ENCODE measurements around the gene UBE4B.

Gene UBE4B

DNA sequence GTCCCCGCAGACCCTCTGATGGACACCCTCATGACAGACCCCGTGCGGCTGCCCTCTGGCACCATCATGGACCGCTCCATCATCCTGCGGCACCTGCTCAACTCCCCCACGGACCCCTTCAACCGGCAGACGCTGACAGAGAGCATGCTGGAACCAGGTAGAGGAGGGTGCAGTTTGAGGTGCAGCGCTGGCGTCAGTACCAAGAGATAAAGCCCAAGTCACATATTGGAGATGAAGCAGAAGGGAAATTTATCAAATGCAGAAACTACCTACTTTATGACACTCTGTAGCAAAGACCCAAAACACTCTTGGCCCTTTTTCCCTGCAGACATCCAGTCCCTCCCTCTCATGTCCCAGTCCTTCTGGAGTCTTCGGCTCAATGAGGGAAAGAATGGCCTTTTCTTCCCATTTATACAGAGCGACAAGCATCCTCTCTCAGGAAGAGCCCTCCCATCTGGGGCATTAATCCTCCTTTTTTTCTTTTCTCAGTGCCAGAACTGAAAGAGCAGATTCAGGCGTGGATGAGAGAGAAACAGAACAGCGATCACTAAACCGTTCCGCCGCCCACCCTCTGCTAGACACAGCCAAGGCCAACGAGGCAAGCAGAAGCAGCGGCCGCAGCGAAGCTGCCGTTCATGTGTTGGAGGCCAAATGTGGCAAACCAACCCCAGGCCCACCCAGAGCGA lies 146.8 kb downstream of the UBE4B start:
- peaks cover 22% of the 10 kb centered on the region for H3K36me3 ChIP-seq (ENCODE audit: insufficient read depth, low read length)
- H3K27me3 ChIP-seq (ENCODE audit: insufficient read depth, low read length, poor library complexity), result no peaks in the 10 kb centered on the region
- H3K4me3 ChIP-seq (ENCODE audit: low read depth in 1 of 2, low read length in 2 of 2), result no peak overlapping the region
- ATAC-seq (ENCODE audit: insufficient read depth, low read depth) (no peak), DNase-seq (no peak)
- H2AFZ ChIP-seq (ENCODE audit: low read depth, low read length), result no peak overlapping the region
- no peak overlapping the region for H3K9ac ChIP-seq (ENCODE audit: low read depth, low read length)
- H4K20me1 ChIP-seq (ENCODE audit: insufficient read depth, low read length), result no peaks in the 10 kb centered on the region
- no peak overlapping the region for H3K4me2 ChIP-seq (ENCODE audit: insufficient read depth, low read length)
- H3K9me3 ChIP-seq (ENCODE audit: insufficient read depth, low read length, severe bottlenecking), result no peaks in the 10 kb centered on the region
- H3K79me2 ChIP-seq (ENCODE audit: insufficient read depth, low read length), result no peaks in the 10 kb centered on the region
- no peak for TF ChIP-seq EZH2 (IDR thresholded peaks at IDR 0.05; ENCODE audit: borderline replicate concordance, low read depth, low read length, severe bottlenecking)
- TF ChIP-seq, protein P1, sequence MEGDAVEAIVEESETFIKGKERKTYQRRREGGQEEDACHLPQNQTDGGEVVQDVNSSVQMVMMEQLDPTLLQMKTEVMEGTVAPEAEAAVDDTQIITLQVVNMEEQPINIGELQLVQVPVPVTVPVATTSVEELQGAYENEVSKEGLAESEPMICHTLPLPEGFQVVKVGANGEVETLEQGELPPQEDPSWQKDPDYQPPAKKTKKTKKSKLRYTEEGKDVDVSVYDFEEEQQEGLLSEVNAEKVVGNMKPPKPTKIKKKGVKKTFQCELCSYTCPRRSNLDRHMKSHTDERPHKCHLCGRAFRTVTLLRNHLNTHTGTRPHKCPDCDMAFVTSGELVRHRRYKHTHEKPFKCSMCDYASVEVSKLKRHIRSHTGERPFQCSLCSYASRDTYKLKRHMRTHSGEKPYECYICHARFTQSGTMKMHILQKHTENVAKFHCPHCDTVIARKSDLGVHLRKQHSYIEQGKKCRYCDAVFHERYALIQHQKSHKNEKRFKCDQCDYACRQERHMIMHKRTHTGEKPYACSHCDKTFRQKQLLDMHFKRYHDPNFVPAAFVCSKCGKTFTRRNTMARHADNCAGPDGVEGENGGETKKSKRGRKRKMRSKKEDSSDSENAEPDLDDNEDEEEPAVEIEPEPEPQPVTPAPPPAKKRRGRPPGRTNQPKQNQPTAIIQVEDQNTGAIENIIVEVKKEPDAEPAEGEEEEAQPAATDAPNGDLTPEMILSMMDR (IDR thresholded peaks at IDR 0.05; ENCODE audit: borderline replicate concordance, extremely low read depth, low read length, poor library complexity, severe bottlenecking), result no peak
- H3K4me1 ChIP-seq (ENCODE audit: insufficient read depth, low read length), result no peaks in the 10 kb centered on the region
- H3K27ac ChIP-seq (ENCODE audit: low read length), result no peak overlapping the region

- Histone ChIP-seq H3K9me3 (ENCODE audit: insufficient read depth, low read length, severe bottlenecking) (no peaks in the 10 kb centered on the region), H3K9ac (ENCODE audit: low read depth, low read length) (no peak overlapping the region), H3K36me3 (ENCODE audit: insufficient read depth, low read length) (peaks cover 22% of the 10 kb centered on the region), H3K79me2 (ENCODE audit: insufficient read depth, low read length) (no peaks in the 10 kb centered on the region), H3K4me2 (ENCODE audit: insufficient read depth, low read length) (no peak overlapping the region), H2AFZ (ENCODE audit: low read depth, low read length) (no peak overlapping the region), H3K27ac (ENCODE audit: low read length) (no peak overlapping the region), H4K20me1 (ENCODE audit: insufficient read depth, low read length) (no peaks in the 10 kb centered on the region), H3K4me1 (ENCODE audit: insufficient read depth, low read length) (no peaks in the 10 kb centered on the region), H3K27me3 (ENCODE audit: insufficient read depth, low read length, poor library complexity) (no peaks in the 10 kb centered on the region), H3K4me3 (ENCODE audit: low read depth in 1 of 2, low read length in 2 of 2) (no peak overlapping the region)
- DNase-seq (no peak), ATAC-seq (ENCODE audit: insufficient read depth, low read depth) (no peak)
- TF ChIP-seq, protein P1 (IDR thresholded peaks at IDR 0.05; ENCODE audit: borderline replicate concordance, extremely low read depth, low read length, poor library complexity, severe bottlenecking), result no peak
- no peak for TF ChIP-seq EZH2 (IDR thresholded peaks at IDR 0.05; ENCODE audit: borderline replicate concordance, low read depth, low read length, severe bottlenecking)
These were observed 148.4 kb downstream of the UBE4B start for GRCh38 chr1:10181154-10181553.

GRCh38 chr1:10185759-10186158 lies 153.0 kb downstream of the UBE4B start:
- no peaks in the 10 kb centered on the region for H3K9me3 ChIP-seq (ENCODE audit: insufficient read depth, low read length, severe bottlenecking)
- H3K4me1 ChIP-seq (ENCODE audit: insufficient read depth, low read length), result no peaks in the 10 kb centered on the region
- TF ChIP-seq, protein P1 (IDR thresholded peaks at IDR 0.05; ENCODE audit: borderline replicate concordance, extremely low read depth, low read length, poor library complexity, severe bottlenecking), result no peak
- TF ChIP-seq EZH2 (IDR thresholded peaks at IDR 0.05; ENCODE audit: borderline replicate concordance, low read depth, low read length, severe bottlenecking), result no peak
- no peak overlapping the region for H3K9ac ChIP-seq (ENCODE audit: low read depth, low read length)
- H4K20me1 ChIP-seq (ENCODE audit: insufficient read depth, low read length), result no peaks in the 10 kb centered on the region
- no peak overlapping the region for H3K4me3 ChIP-seq (ENCODE audit: low read depth in 1 of 2, low read length in 2 of 2)
- ATAC-seq (ENCODE audit: insufficient read depth, low read depth) (no peak), DNase-seq (no peak)
- no peaks in the 10 kb centered on the region for H3K27me3 ChIP-seq (ENCODE audit: insufficient read depth, low read length, poor library complexity)
- no peaks in the 10 kb centered on the region for H3K79me2 ChIP-seq (ENCODE audit: insufficient read depth, low read length)
- no peak overlapping the region for H3K4me2 ChIP-seq (ENCODE audit: insufficient read depth, low read length)
- H3K27ac ChIP-seq (ENCODE audit: low read length), result no peak overlapping the region
- no peak overlapping the region for H2AFZ ChIP-seq (ENCODE audit: low read depth, low read length)
- no peaks in the 10 kb centered on the region for H3K36me3 ChIP-seq (ENCODE audit: insufficient read depth, low read length)

Data from DND-41 (cell line).